ENCODE results near the gene CDH23. TPM values are rescaled to one million over a fixed set of nuclear protein-coding genes. Genes with fewer than 3 reads are reported as not detected.

CDH23 gene
- total and polyA plus RNA-seq, 2 of the 8 experiments (the other 6 are each of a cell fraction or from before 2014, with no cell fraction given) = 1.9 to 4.9 TPM

DNA sequence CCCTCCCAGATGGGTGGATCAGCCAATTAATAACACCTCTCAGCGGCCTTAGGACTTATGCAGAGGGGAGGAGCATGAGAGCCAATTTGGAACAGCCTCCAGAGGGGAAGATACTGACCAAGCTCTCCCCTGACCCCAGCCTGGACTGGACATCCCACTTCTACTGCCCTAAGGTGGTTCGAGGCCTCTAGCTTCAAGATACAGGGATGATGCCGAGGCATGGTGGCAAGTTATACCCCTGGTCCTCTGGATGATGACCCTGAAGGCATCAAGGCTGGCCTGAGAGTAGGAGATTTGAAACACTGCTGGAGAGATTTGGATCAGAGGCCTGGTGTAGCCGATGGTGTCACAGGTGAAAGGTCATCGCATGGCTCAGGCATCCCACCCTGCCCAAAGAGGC lies 3.2 kb downstream of the CDH23 start:
- Histone ChIP-seq H3K18ac (ENCODE audit: extremely low read depth, low read length) (no peak overlapping the region), H2BK15ac (ENCODE audit: low read length) (no peak overlapping the region), H3K23me2 (ENCODE audit: low read depth, low read length) (peaks cover 14% of the 10 kb centered on the region; the same call in 1 of the 2 replicates), H3K4ac (replicated peaks; ENCODE audit: insufficient read length, low read depth, low read length) (no peak overlapping the region), H3K4me2 (ENCODE audit: insufficient read depth in 1 of 2, low read depth in 2 of 2, low read length in 2 of 2) (no peak overlapping the region), H3K56ac (replicated peaks; ENCODE audit: insufficient read length, low read depth, low read length) (no peak overlapping the region), H4K20me1 (replicated peaks in 1 of 2; ENCODE audit: control insufficient read depth in 1 of 2, insufficient read depth in 2 of 2, low read length in 2 of 2) (peaks cover 0 to 15% of the 10 kb centered on the region in 2 experiments), H2BK120ac (replicated peaks; ENCODE audit: low read depth, low read length) (no peak overlapping the region), H2BK20ac (ENCODE audit: low read length) (no peak overlapping the region), H4K5ac (ENCODE audit: insufficient read length, low read depth, low read length) (no peak overlapping the region), H2AK5ac (ENCODE audit: low read depth, low read length) (no peak overlapping the region), H3K4me3 (ENCODE audit: extremely low read depth in 1 of 4, insufficient read depth in 2 of 4, low read depth in 3 of 4, low read length in 4 of 4) (no peak overlapping the region), H3K79me1 (ENCODE audit: low read depth, low read length) (no peaks in the 10 kb centered on the region), H2AFZ (ENCODE audit: low read length) (no peak overlapping the region), H3K4me1 (replicated peaks in 1 of 4; ENCODE audit: control insufficient read depth in 3 of 4, insufficient read depth in 4 of 4, low read length in 3 of 4) (peaks cover 0 to 18% (median 10%) of the 10 kb centered on the region in 4 experiments; a peak in 6 of 7 replicates), H3K27me3 (replicated peaks in 1 of 4; ENCODE audit: control insufficient read depth in 3 of 4, extremely low read depth in 1 of 4, insufficient read depth in 3 of 4, low read length in 3 of 4) (peaks cover 15 to 43% (median 37%) of the 10 kb centered on the region in 4 experiments), H3K27ac (ENCODE audit: low read depth, low read length) (no peak overlapping the region), H3K9ac (replicated peaks in 1 of 4; ENCODE audit: extremely low read depth in 1 of 4, low read depth in 3 of 4, low read length in 3 of 4) (no peak overlapping the region), H3K9me3 (ENCODE audit: insufficient read depth in 2 of 2, low read depth in 1 of 2, low read length in 1 of 2) (no peaks in the 10 kb centered on the region), H3K36me3 (ENCODE audit: control insufficient read depth in 2 of 4, insufficient read depth in 4 of 4, low read length in 3 of 4) (no peaks in the 10 kb centered on the region), H4K8ac (ENCODE audit: extremely low read depth, insufficient read depth, low read length) (no peak overlapping the region), H3K79me2 (ENCODE audit: control insufficient read depth in 1 of 2, insufficient read depth in 2 of 2, low read length in 2 of 2) (no peaks in the 10 kb centered on the region), H2BK5ac (ENCODE audit: low read depth, low read length) (no peak overlapping the region), H2BK12ac (ENCODE audit: low read depth, low read length) (no peak overlapping the region), H3K23ac (ENCODE audit: insufficient read length) (no peak overlapping the region), H3K14ac (ENCODE audit: insufficient read length) (no peak overlapping the region), H4K91ac (replicated peaks; ENCODE audit: insufficient read length, low read length) (no peak overlapping the region)
- FAIRE-seq (no peak), DNase-seq (ENCODE audit: low read depth in 1 of 2, low spot score in 2 of 2) (peak in 1 of 2 experiments; percentile 30)
- TF ChIP-seq CTBP2 (IDR thresholded peaks at IDR 0.05; ENCODE audit: borderline replicate concordance, insufficient read depth, insufficient read length, low read length) (no peak), SIX5 (IDR thresholded peaks at IDR 0.05; ENCODE audit: low read depth, low read length) (no peak), POLR2AphosphoS5 (IDR thresholded peaks at IDR 0.05; ENCODE audit: low read depth, low read length) (no peak), CBX8 (IDR thresholded peaks at IDR 0.05; ENCODE audit: borderline replicate concordance, low read depth, low read length) (no peak), RFX5 (IDR thresholded peaks at IDR 0.05; ENCODE audit: borderline replicate concordance, low read depth, low read length) (no peak), HDAC2 (IDR thresholded peaks at IDR 0.05; ENCODE audit: borderline replicate concordance in 1 of 2, low read depth in 2 of 2, low read length in 2 of 2) (no peak)
- POLR2A ChIA-PET (ENCODE audit: partially characterized antibody) = no interaction called here
- CTCF ChIA-PET (ENCODE audit: partially characterized antibody) = interaction anchor here (0.6 to 7.6 kb wide), 12 partner anchors 16 to 307 kb away, joined by 3 to 74 read pairs (median 14); partner anchors contain the start of gene SLC29A3
- 81% methylated on average over 5 of the region's 5 CpGs; no CpG with 5 or more reads in 1 of the 2 experiments for WGBS, 2 experiments (ENCODE audit: extremely low coverage in 1 of 2, insufficient coverage in 1 of 2, insufficient read length in 1 of 2, insufficient replicate concordance in 2 of 2, low coverage in 1 of 2, low lambda C conversion rate in 2 of 2, missing lambda C conversion rate in 1 of 2)
